Esophagus squamous epithelium (tissue), 4 donors: ENCODE results near the gene FERMT2.

ENCODE experiments used
- POLR2A ChIP-seq, 4 donors: fragments of 450-650 bp; IDR thresholded peaks; one replicate each; pipeline ENCODE4 v1.6.1; 2017; ENCODE audit warnings: antibody characterized with exemption in 4 of 4, mild to moderate bottlenecking in 4 of 4, moderate library complexity in 3 of 4
- TF ChIP-seq, protein P1 (sequence below), 6 experiments: fragments of 450-650 bp in 4 of 6; fragments of 200-600 bp in 2 of 6; sonication (generic) in 2 of 6; IDR thresholded peaks; one replicate each; pipeline ENCODE4 v1.5.1; 2016 to 2019; ENCODE audit warnings: antibody characterized with exemption in 6 of 6, mild to moderate bottlenecking in 4 of 6, moderate library complexity in 4 of 6

DNA sequence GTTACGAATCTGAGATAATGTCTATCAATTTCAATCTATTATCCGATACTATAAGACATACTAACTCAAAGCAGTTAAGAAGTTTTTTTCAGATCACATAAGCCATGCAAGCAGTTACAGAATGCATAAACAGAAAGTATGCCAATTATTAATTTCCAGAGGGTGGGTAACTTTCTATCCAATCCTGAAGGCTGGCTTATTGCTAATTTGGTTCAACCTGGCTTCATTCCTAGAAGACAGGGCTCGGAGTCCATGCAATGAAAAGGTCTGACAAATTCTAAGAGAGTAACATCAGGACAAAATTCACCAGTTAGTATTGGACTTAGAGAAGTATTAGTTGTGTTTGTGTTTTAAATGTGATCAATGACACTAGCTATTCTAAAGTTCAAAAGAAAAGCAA, 15.0 kb downstream of the FERMT2 start:
- TF ChIP-seq POLR2A (IDR thresholded peaks at IDR 0.05): no peak
- TF ChIP-seq, protein P1, sequence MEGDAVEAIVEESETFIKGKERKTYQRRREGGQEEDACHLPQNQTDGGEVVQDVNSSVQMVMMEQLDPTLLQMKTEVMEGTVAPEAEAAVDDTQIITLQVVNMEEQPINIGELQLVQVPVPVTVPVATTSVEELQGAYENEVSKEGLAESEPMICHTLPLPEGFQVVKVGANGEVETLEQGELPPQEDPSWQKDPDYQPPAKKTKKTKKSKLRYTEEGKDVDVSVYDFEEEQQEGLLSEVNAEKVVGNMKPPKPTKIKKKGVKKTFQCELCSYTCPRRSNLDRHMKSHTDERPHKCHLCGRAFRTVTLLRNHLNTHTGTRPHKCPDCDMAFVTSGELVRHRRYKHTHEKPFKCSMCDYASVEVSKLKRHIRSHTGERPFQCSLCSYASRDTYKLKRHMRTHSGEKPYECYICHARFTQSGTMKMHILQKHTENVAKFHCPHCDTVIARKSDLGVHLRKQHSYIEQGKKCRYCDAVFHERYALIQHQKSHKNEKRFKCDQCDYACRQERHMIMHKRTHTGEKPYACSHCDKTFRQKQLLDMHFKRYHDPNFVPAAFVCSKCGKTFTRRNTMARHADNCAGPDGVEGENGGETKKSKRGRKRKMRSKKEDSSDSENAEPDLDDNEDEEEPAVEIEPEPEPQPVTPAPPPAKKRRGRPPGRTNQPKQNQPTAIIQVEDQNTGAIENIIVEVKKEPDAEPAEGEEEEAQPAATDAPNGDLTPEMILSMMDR (IDR thresholded peaks at IDR 0.05): no peak
